ENCODE data around the gene CORO2B. TPM values are rescaled to one million over a fixed set of nuclear protein-coding genes. Genes with fewer than 3 reads are reported as not detected.

CORO2B gene
- polyA plus RNA-seq, 3 donors: 0.03 TPM; not detected in 2

GRCh38 chr15:68608844-68609232 is 30.0 kb downstream of the CORO2B start:
- Histone ChIP-seq H3K9me3 (replicated peaks in 1 of 2; ENCODE audit: control insufficient read depth in 1 of 2, insufficient read depth in 1 of 2, low read length in 2 of 2) (peaks cover 6 to 10% of the 10 kb centered on the region in 2 donors), H3K27ac (ENCODE audit: low read depth in 1 of 2, low read length in 2 of 2) (no peak overlapping the region), H2AFZ (ENCODE audit: insufficient read depth, low read depth, low read length, poor library complexity, severe bottlenecking) (no peak overlapping the region), H3K9ac (ENCODE audit: insufficient read depth, low read length, poor library complexity, severe bottlenecking) (no peak overlapping the region), H4K20me1 (ENCODE audit: insufficient read depth, low read length) (no peaks in the 10 kb centered on the region), H3K4me2 (replicated peaks; ENCODE audit: extremely low read depth, low read length, poor library complexity, severe bottlenecking) (no peak overlapping the region), H3K36me3 (replicated peaks in 1 of 2; ENCODE audit: control insufficient read depth in 1 of 2, insufficient read depth in 2 of 2, low read length in 2 of 2) (no peaks in the 10 kb centered on the region), H3K4me3 (replicated peaks in 1 of 3; ENCODE audit: low read depth in 2 of 3, low read length in 3 of 3) (no peak overlapping the region), H3K4me1 (ENCODE audit: control insufficient read depth in 1 of 2, insufficient read depth in 2 of 2, low read length in 2 of 2) (no peaks in the 10 kb centered on the region), H3K79me2 (ENCODE audit: insufficient read depth, low read length) (no peaks in the 10 kb centered on the region), H3K27me3 (ENCODE audit: control insufficient read depth in 2 of 2, insufficient read depth in 2 of 2, low read length in 2 of 2) (no peaks in the 10 kb centered on the region)
- H3K27ac Mint-ChIP-seq: no peak overlapping the region
- peaks cover 6% of the 10 kb centered on the region for H3K4me1 Mint-ChIP-seq
- 96% methylated on average over 3 of the region's 4 CpGs for WGBS (ENCODE audit: insufficient coverage)
- no peak for DNase-seq
- peaks cover 5 to 10% (median 9%) of the 10 kb centered on the region in 7 donors for H3K9me3 Mint-ChIP-seq
- no peak overlapping the region for H3K4me3 Mint-ChIP-seq
- intact Hi-C loops (cut with micrococcal nuclease): no loop called here
- H3K27me3 Mint-ChIP-seq (ENCODE audit: low read depth in 3 of 3): peaks cover 0 to 1% (median 0%) of the 10 kb centered on the region in 3 donors
- no peaks in the 10 kb centered on the region for H3K36me3 Mint-ChIP-seq
- TF ChIP-seq CTCF (IDR thresholded peaks at IDR 0.05): no peak

GRCh38 chr15:68609629-68610028 is 30.8 kb downstream of the CORO2B start:
- Histone ChIP-seq H2AFZ (ENCODE audit: insufficient read depth, low read depth, low read length, poor library complexity, severe bottlenecking) (no peak overlapping the region), H3K4me3 (replicated peaks in 1 of 3; ENCODE audit: low read depth in 2 of 3, low read length in 3 of 3) (no peak overlapping the region), H3K9ac (ENCODE audit: insufficient read depth, low read length, poor library complexity, severe bottlenecking) (no peak overlapping the region), H3K27ac (ENCODE audit: low read depth in 1 of 2, low read length in 2 of 2) (no peak overlapping the region), H3K27me3 (ENCODE audit: control insufficient read depth in 2 of 2, insufficient read depth in 2 of 2, low read length in 2 of 2) (no peaks in the 10 kb centered on the region), H3K4me1 (ENCODE audit: control insufficient read depth in 1 of 2, insufficient read depth in 2 of 2, low read length in 2 of 2) (no peaks in the 10 kb centered on the region), H3K79me2 (ENCODE audit: insufficient read depth, low read length) (no peaks in the 10 kb centered on the region), H4K20me1 (ENCODE audit: insufficient read depth, low read length) (no peaks in the 10 kb centered on the region), H3K9me3 (replicated peaks in 1 of 2; ENCODE audit: control insufficient read depth in 1 of 2, insufficient read depth in 1 of 2, low read length in 2 of 2) (peaks cover 6 to 10% of the 10 kb centered on the region in 2 donors), H3K36me3 (replicated peaks in 1 of 2; ENCODE audit: control insufficient read depth in 1 of 2, insufficient read depth in 2 of 2, low read length in 2 of 2) (no peaks in the 10 kb centered on the region), H3K4me2 (replicated peaks; ENCODE audit: extremely low read depth, low read length, poor library complexity, severe bottlenecking) (no peak overlapping the region)
- H3K4me3 Mint-ChIP-seq: no peak overlapping the region
- intact Hi-C loops (cut with micrococcal nuclease): no loop called here
- no peak overlapping the region for H3K27ac Mint-ChIP-seq
- peaks cover 5 to 10% (median 9%) of the 10 kb centered on the region in 7 donors for H3K9me3 Mint-ChIP-seq
- 80% methylated on average over 1 of the region's 7 CpGs for WGBS (ENCODE audit: insufficient coverage)
- no peak for TF ChIP-seq CTCF (IDR thresholded peaks at IDR 0.05)
- peaks cover 0 to 1% (median 0%) of the 10 kb centered on the region in 3 donors for H3K27me3 Mint-ChIP-seq (ENCODE audit: low read depth in 3 of 3)
- H3K36me3 Mint-ChIP-seq: no peaks in the 10 kb centered on the region
- H3K4me1 Mint-ChIP-seq: peaks cover 6% of the 10 kb centered on the region
- DNase-seq: no peak

All from CD14-positive monocyte (primary cell).